HepG2 (cell line): Measurements from ENCODE around the gene GPC3. TPM values are rescaled to one million over a fixed set of nuclear protein-coding genes. Genes with fewer than 3 reads are reported as not detected.

ENCODE experiments used
- ARID5B ChIP-seq: IDR thresholded peaks from 2 replicates; pipeline ENCODE4 v1.4.0; 2020; ENCODE audit warnings: mild to moderate bottlenecking, missing genetic modification reagents
- ATF4 ChIP-seq, 2 experiments: fragments of 450-650 bp in 1 of 2; sonication (generic) in 1 of 2; formaldehyde crosslinking; IDR thresholded peaks; 2 replicates each; pipeline versions ENCODE4 v1.5.0 to v1.8.0; 2020 to 2022; ENCODE audit warnings: mild to moderate bottlenecking in 1 of 2, missing genetic modification reagents in 1 of 2
- ATF6 ChIP-seq: sonication (generic); formaldehyde crosslinking; conservative IDR thresholded peaks from 2 replicates; pipeline ENCODE4 v1.4.0; 2020; ENCODE audit warnings: missing genetic modification reagents
- CBX5 ChIP-seq: sonication (generic); formaldehyde crosslinking; IDR thresholded peaks from 2 replicates; pipeline ENCODE4 v1.4.0; 2020; ENCODE audit warnings: missing genetic modification reagents, borderline replicate concordance
- CREM ChIP-seq, 2 experiments: sonication (generic) in 1 of 2; formaldehyde crosslinking in 1 of 2; IDR thresholded peaks; 2 replicates each; pipeline versions ENCODE4 v1.4.0 to v1.6.1; 2016 to 2020; ENCODE audit warnings: antibody characterized with exemption in 1 of 2, mild to moderate bottlenecking in 1 of 2, missing genetic modification reagents in 1 of 2
- GATA4 ChIP-seq: sonication (generic); IDR thresholded peaks from 2 replicates; pipeline ENCODE4 v1.6.1; 2016; ENCODE audit warnings: antibody characterized with exemption, low read depth, borderline replicate concordance
- GTF2F1 ChIP-seq: fragments of 150-350 bp; IDR thresholded peaks from 2 replicates; pipeline ENCODE4 v1.6.1; 2014; ENCODE audit warnings: low read length
- NFKB2 ChIP-seq: sonication (generic); formaldehyde crosslinking; IDR thresholded peaks from 2 replicates; pipeline ENCODE4 v1.4.0; 2020; ENCODE audit warnings: missing genetic modification reagents, borderline replicate concordance
- NONO ChIP-seq, 2 experiments: fragments of 450-650 bp in 1 of 2; sonication (generic) in 1 of 2; formaldehyde crosslinking in 1 of 2; IDR thresholded peaks in 1 of 2; conservative IDR thresholded peaks in 1 of 2; 2 replicates each; pipeline versions ENCODE4 v1.6.1 to v1.8.0; 2017 to 2022; ENCODE audit warnings: mild to moderate bottlenecking in 1 of 2, missing genetic modification reagents in 1 of 2, moderate library complexity in 1 of 2
- ONECUT2 ChIP-seq: sonication (generic); formaldehyde crosslinking; IDR thresholded peaks from 2 replicates; pipeline ENCODE4 v1.4.0; 2020; ENCODE audit warnings: missing genetic modification reagents
- POGK ChIP-seq: sonication (generic); formaldehyde crosslinking; conservative IDR thresholded peaks from 2 replicates; pipeline ENCODE4 v1.8.0; 2022; ENCODE audit warnings: mild to moderate bottlenecking, moderate library complexity, missing genetic modification reagents
- SIN3A ChIP-seq: IDR thresholded peaks from 2 replicates; pipeline ENCODE4 v1.6.1; 2011; ENCODE audit warnings: low read depth, mild to moderate bottlenecking, control low read depth, low read length, borderline replicate concordance
- SRY ChIP-seq: sonication (generic); formaldehyde crosslinking; IDR thresholded peaks from 2 replicates; pipeline ENCODE4 v1.8.0; 2022; ENCODE audit warnings: mild to moderate bottlenecking, missing genetic modification reagents
- ZBTB37 ChIP-seq: sonication (generic); formaldehyde crosslinking; IDR thresholded peaks from 2 replicates; pipeline ENCODE4 v1.4.0; 2020; ENCODE audit warnings: mild to moderate bottlenecking, missing genetic modification reagents
- ZNF224 ChIP-seq: sonication (generic); formaldehyde crosslinking; IDR thresholded peaks from 2 replicates; pipeline ENCODE4 v1.5.0; 2020; ENCODE audit warnings: mild to moderate bottlenecking, missing genetic modification reagents
- ZNF296 ChIP-seq: sonication (generic); formaldehyde crosslinking; conservative IDR thresholded peaks from 2 replicates; pipeline ENCODE4 v1.5.0; 2020; ENCODE audit warnings: mild to moderate bottlenecking, missing genetic modification reagents
- ZNF337 ChIP-seq: sonication (generic); formaldehyde crosslinking; IDR thresholded peaks from 2 replicates; pipeline ENCODE4 v1.5.1; 2020; ENCODE audit warnings: missing genetic modification reagents, low read depth, mild to moderate bottlenecking, borderline replicate concordance
- ZNF83 ChIP-seq: sonication (generic); formaldehyde crosslinking; IDR thresholded peaks from 2 replicates; pipeline ENCODE4 v1.4.0; 2020; ENCODE audit warnings: missing genetic modification reagents, mild to moderate bottlenecking, borderline replicate concordance
- polyA plus RNA-seq, 8 experiments: library from polyadenylated mRNA; depleted of rRNA in 3 of 8; stranded (reverse) in 7 of 8; unstranded in 1 of 8; fragments of >200 nt; fragmentation: Illumina TruSeq in 4 of 8; extraction: Trizol in 4 of 8; gene quantifications; 2 replicates each; pipeline versions ENCODE4 v1.2.1 to v1.2.3, GENCODE V29; 2011 to 2016; ENCODE audit warnings: low read depth in 4 of 8, missing spikeins in 1 of 8, mixed read lengths in 1 of 8; ENCODE audit not compliant: insufficient read depth in 1 of 8
- total RNA-seq, 5 experiments: library from RNA; depleted of rRNA; stranded (reverse); fragments of >200 nt; fragmentation: Illumina TruSeq; extraction: Trizol; gene quantifications; 2 replicates each; pipeline ENCODE4 v1.2.3, GENCODE V29; 2016; ENCODE audit warnings: low read depth in 1 of 5

GPC3 gene
- total and polyA plus RNA-seq, 2 of the 13 experiments (the other 11 are each of a cell fraction or from before 2014, with no cell fraction given), result 1,799 to 3,263 TPM

GRCh38 chrX:134019567-134020206 lies 34.3 kb upstream of the GPC3 start (continued):
- TF ChIP-seq ONECUT2 (CRISPR knock-in tag) (no peak), ZNF224 (CRISPR knock-in tag) (no peak), NFKB2 (CRISPR knock-in tag) (no peak), SRY (CRISPR knock-in tag) (no peak), ZBTB37 (CRISPR knock-in tag) (no peak), ZNF83 (CRISPR knock-in tag) (no peak), GTF2F1 (no peak), CBX5 (CRISPR knock-in tag) (no peak), ARID5B (CRISPR knock-in tag) (peak; percentile 59), ZNF337 (CRISPR knock-in tag) (no peak), GATA4 (peak; percentile 53; the same call in 1 of the 2 replicates), NONO (IDR thresholded peaks at IDR 0.05) (no peak), NONO (CRISPR knock-in tag; conservative IDR thresholded peaks at IDR 0.05) (no peak), ZNF296 (CRISPR knock-in tag) (no peak), ATF4 (CRISPR knock-in tag; IDR thresholded peaks at IDR 0.05) (no peak), POGK (CRISPR knock-in tag) (no peak), CREM (IDR thresholded peaks at IDR 0.05) (peak; percentile 64; the same call in 1 of the 2 replicates), CREM (CRISPR knock-in tag; IDR thresholded peaks at IDR 0.05) (no peak), ATF6 (CRISPR knock-in tag) (no peak), SIN3A (no peak)
